ACHN (cell line): ENCODE results near the gene RSPH10B2.
"Not testable (repeated sequence)": the region's sequence is repeated elsewhere in the genome, so short reads cannot be mapped to it uniquely, and the experiment has no call there.

Experiments
- DNase-seq: peaks from one replicate; pipeline ENCODE4 v3.0.0-alpha.2; 2015
- in situ Hi-C: cut with HindIII; loops from 2 replicates; pipeline ENCODE4 v1.10.0; 2017; ENCODE audit warnings: low sequenced_read_pairs, low pct_ligation_motif_present, low pct_unique_long_range_greater_than_20kb

Gene RSPH10B2

DNA sequence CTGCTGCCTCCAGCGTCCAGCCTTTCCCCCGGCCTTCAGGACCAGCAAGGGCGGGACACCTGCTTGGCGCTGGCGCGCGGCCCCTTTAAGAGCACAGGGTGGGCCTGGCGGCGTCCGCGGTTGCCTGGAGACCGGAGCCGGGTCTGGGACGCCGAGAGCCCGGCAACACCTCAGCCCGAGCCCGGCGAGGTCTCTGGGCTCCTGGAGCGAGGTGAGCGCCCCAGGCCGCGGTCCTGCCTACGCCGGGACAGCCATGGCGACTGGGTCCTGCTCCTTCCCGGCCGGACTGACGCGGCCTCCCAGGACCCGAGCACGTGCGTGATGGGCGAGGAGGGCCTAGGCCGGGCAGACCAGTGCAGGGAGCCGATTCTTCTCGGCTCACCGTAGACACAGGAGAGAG is at the start of gene RSPH10B2:
TSS of gene RSPH10B2 (plus strand) at position 140 of the 400 bp plus-strand sequence. CDS start 3,575 bp downstream, outside the sequence.
- DNase-seq, in situ Hi-C loops: not testable (repeated sequence)

DNA sequence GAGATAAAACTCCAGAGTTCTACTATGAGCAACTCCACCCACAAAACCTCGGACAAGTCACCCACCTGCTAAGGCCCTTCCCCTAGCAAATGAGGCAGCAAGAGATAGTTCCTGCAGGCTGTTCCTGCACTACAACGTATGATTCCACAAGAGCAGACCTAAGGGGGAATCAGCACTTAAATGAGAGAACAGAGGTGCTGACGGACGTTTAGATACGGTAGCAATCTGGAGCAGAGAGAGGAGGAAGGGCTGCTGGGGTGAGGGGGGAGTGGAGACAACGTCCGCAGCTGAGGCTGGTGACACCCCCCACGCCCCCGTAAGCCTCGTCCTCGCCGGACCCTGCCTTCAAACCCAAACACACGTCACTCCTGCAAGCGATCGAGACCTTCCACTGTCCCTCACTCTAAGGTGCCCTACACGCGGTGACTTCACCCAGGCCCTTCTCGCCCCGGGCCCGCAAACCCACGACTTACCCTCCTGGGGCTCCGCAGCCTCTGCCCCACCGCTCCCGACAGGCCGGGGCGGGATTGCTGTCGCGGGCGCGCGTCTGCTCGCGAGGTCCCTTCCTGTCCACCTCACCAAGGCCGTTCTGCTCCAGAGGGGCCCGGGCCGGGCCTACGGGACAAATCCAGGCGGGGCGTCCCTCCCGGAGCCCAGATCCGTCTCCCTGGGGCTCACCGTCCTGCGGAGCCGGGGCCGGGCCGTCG is 47.8 kb upstream of the RSPH10B2 start:
- peak; percentile 60 for DNase-seq
- in situ Hi-C loops, result no loop called here

DNA sequence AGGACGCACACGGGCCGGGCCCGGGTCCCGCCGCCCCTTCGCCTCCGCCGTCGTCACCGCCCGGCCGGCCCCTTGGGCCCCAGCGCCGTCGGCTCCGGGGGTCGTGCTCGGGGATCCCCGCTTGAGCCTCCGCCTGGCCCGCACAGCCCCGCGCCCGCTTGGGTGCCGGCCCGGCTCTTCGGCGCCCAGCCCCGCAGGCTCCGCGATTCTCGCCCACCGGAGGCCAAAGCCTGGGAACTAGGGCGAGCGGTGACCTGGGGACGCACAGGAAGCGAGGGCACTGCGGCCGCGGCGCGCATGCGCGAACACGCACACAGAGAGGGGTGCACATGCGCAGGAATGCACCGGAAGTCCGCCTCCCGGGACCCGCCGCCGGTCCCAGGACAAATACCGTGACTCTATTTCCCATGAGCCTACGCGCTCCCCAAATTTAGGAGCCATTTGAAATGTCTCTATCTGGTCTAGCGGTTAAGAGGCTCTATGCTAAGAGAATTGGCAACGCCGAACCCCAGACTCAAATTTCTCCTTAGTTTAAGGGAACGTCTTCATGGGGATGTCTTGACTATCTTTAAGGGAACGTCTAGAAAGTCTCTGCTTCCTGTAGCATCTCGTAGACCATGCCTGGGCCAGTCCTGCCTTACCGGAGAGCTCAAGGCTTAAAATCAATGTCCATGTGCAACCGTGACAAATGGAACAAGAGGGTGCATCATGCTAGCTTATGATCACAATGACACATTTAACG is 47.1 kb upstream of the RSPH10B2 start, which contains the start of gene ZNF12:
TSS of gene ZNF12 (minus strand) at position 282 of the 742 bp plus-strand sequence. CDS start 1,774 bp downstream, outside the sequence.
- peak; percentile 97 for DNase-seq
- in situ Hi-C loops, result no loop called here

DNA sequence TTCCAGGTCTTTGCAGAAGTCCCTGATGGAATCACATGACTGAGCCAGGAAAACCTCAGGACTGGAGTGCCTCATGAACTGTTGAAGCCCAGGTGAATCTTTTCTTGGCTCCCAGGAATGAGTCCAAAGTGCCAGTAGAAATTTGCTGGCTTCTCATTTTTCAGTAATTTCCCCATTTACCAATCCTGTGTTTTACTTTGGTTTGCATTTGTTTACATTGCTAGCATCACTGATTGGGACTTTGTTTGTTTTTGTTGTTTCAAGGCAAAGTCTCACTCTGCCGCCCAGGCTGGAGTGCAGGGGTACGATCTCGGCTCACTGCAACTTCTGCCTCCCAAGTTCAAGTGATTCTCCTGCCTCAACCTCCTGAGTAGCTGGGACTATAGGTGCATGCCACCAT is 45.6 kb upstream of the RSPH10B2 start:
- no peak for DNase-seq
- in situ Hi-C loops, result no loop called here

DNA sequence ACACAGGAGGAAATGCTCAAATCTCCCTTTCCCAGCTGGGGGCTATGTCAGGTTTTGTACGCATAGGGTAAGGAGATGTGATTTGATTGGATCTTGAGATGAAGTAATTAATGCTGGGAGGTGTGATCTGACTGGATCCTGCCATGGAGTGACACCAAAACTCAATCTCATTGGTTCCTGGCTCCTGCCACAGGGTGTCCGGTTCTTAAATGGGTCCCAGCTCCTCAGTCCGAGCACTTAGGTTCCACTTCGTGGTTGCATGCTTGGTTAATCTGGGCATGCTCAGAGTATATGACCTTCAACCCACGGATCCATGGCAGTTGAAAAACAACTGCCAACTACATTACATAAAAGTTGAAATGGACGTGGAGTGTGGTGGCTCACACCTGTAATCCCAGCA is 44.1 kb upstream of the RSPH10B2 start:
- in situ Hi-C loops, result no loop called here

DNA sequence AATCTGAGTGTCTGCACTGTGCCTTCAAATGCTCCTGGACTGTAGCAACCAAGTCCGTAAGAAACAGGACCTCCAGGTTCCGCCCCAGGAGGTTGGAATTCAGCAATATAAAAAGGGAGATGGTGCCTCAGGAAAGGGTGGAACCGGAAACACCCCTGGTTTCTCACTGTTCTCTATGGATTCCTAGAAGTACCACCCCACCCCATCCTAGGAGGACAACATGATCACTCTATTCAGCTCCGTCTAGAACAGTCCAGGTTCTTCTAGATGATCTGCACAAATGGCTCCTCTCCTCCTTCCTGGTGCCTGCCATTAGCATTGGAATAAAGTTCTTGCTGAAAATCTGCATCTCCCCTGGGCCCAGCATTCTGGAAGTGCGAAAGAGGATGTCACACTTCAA is 39.5 kb upstream of the RSPH10B2 start:
- in situ Hi-C loops, result no loop called here
- no peak for DNase-seq

More for the DNA sequence above, 44.1 kb upstream of the RSPH10B2 start:
- DNase-seq, result no peak

DNA sequence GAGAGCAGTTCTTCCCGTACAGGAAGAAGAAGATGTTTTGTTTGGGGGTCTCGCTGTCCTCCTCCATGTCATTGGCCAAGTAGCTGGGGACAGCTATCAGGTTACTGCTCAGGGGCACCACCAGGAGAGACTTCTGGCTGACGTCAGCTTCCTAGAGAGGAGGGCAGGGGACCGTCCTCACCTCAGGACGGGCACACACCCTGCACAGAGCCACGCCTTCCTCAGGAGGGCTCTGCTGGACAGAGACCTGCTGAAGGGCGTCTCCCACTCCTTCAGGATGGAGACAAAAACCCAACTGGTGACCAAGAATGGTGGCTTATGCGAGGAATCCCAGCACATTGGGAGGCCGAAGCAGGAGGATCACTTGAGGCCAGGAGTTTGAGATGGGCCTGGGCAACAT is 38.0 kb upstream of the RSPH10B2 start:
- DNase-seq, in situ Hi-C loops: not testable (repeated sequence)

DNA sequence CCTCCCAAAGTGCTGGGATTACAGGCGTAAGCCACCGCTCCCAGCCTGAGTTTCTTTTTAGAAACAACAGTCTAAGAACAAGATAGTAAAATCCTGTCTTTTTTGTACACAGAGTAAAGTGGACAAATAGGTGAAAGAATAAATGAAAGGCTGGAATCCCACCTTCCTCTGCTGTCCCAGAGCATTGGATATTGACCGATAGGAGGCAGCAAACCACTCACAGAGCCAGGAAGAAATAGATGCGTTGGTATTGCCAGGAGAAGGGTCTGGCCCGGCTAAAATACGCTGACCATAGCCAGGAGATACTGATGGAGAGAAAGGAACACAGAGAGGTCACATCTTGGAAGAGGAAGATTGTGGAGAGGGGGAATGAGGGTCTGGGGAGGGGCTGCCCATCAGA is 35.8 kb upstream of the RSPH10B2 start:
- in situ Hi-C loops, result no loop called here

DNA sequence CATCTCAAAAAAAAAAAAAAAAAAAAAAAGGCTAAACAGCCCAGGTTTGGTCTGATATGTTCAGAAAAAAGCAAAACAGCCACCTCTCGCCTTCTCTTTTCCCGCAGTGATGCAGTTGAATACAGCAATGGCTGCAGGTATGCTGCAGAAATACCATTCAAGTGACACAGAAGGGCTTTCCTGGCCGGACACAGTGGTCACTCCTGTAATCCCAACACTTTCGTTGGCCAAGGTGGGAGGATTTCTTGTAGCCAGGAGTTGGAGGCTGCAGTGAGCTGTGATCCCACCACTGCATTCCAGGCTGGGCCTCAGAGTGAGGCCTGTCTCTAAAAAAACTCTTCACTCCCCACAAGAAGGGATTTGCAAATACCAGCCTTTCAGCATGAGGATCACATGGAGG is 29.6 kb upstream of the RSPH10B2 start:
- in situ Hi-C loops, DNase-seq: not testable (repeated sequence)

More for the DNA sequence above, 35.8 kb upstream of the RSPH10B2 start:
- DNase-seq, result no peak

DNA sequence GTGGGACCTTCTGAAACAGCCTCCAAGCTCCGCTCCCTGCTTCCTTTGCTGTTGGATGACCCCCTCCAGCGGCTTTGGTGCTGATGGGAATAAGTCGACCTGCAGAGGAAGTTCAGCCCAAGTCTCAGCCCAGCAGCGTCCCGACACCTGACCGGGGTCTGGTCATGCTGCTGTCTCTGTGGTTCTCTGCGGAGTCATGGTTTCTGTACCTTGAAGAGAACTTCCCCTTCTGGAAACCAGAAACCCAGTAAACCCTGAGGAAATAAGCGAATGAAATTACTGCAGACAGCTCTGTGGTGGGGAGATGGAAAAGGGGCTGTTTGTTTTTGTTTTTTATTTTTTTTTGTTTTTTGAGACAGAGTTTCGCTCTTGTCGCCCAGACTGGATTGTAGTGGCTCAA is 28.9 kb upstream of the RSPH10B2 start:
- in situ Hi-C loops, result no loop called here
- DNase-seq, result no peak

DNA sequence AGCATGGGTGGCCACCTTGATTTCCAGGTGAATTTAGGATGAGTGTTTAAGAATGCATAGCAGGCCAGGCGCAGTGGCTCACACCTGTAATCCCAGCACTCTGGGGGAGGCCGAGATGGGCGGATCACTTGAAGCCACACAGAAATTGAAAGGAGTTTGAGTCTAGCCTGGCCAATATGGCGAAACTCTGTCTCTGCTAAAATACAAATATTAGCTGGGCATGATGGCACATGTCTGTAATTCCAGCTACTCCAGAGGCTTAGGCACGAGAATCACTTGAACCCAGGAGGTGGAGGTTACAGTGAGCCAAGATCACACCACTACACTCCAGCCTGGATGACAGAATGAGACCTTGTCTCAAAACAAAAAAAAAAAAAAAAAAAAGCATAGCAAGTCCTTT is 27.6 kb upstream of the RSPH10B2 start:
- DNase-seq, in situ Hi-C loops: not testable (repeated sequence)

DNA sequence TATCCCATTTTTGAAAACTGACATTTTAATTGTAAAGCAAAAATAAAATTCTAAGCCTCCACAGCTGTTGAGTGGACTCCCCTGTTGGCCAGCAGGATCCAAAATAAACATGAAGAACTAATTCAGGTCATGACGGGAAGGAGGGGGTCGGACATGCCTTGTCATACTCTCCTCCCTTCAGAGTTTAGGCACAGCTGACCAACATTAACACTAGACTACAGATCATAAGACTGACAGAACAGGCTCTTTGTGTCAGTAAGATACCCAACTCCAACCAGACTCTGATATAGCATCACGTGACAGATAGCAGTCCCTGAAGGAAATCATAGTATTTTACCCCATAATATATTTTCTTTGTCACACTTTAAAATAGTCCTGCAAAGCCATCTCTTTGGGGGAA is 26.2 kb upstream of the RSPH10B2 start:
- no peak for DNase-seq
- in situ Hi-C loops, result no loop called here

DNA sequence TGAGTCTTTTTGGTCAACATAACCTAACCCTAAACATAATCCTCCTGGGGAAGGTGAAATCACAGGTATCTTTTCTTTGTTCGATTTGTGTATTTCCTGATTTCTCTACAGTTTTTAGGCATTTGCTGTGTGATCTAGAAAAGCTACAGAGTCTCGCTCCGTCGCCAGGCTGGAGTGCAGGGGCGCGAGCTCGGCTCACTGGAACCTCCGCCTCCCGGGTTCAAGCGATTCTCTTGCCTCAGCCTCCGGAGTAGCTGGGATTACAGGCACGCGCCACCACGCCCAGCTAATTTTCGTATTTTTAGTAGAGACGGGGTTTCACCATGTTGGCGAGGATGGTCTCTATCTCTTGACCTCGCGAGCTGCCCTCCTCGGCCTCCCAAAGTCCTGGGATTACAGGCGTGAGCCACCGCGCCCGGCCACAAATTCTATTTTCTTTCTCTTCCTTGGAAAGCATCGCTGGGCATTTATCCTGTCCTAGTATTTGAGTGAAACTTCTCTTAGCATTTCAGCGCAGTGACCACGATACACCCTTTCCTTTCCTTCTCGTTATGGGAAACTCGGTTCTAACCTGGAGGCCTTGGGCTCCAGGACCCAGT is 24.9 kb upstream of the RSPH10B2 start:
- DNase-seq, in situ Hi-C loops: not testable (repeated sequence)

DNA sequence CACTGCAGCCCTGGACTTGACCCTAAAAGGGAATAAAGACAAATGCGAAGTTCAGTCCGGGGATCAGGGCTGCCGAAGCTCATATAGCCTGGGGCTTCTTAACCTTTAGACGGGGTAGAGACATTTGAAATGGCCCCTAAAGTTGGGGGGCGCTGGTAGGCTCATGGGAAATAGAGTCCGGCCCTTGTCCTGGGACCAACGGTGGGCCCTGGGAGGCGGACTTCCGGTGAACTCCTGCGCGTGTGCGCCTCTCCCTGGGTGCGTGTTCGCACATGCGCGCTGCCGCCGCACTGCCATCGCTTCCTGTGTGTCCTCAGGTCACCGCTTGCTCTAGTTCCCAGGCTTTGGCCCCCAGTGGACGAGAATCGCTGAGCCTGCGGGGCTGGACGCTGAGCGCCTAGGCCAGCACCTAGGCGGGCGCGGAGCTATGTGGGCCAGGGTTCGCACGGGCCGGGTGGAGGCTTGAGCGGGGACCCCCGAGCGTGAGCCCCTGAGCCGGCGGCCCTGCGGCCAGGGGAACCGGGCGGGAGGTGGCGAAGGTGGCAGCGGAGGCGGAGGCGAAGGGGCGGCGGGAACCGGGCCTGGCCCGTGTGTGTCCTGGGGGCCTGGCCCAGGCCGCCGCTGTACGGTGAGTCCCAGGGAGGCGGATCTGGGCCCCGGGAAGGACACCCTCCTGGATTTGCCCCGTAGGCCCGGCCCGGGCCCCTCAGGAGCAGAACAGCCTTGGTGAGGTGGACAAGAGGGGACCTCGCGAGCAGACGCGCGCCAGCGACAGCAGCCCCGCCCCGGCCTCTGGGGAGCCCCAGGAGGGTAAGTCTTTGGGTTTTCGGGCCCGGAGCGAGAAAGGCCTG is 24.2 kb upstream of the RSPH10B2 start:
- DNase-seq, result peak; percentile 95
- in situ Hi-C loops, result no loop called here

DNA sequence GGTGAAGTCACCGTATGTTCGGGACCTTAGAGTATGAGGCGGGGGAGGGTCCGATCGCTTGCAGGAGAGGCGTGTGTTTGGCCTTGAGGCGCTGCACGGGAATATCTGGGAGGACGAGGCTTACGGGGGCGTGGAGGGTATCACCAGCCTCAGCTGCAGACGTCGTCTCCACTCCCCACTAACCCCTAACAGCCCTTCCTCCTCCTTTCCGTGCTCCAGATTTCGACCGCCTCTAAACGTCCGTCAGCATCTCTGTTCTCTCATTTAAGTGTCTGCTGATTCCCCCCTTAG is 23.6 kb upstream of the RSPH10B2 start:
- in situ Hi-C loops, result no loop called here

DNA sequence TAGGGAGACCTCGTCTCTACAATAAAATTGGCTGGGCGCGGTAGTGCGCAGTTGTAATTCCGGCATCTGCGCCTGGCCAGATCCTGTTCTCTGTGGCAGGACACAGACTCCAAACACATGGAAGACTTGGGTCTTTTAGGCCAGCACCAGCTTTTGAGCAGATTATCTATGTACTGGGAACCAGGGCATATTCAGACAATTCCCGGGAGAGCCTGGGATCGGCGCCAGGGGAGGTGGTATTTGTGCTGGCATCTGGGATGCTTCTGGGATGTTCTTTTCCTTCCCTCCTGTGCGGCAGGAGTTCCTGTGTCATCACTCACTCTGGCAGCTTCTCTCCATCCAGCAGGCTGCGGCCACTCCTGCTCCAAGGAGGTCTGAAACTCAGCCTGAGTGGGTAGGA is 15.5 kb upstream of the RSPH10B2 start:
- in situ Hi-C loops, DNase-seq: not testable (repeated sequence)

More for the DNA sequence above, 23.6 kb upstream of the RSPH10B2 start:
- no peak for DNase-seq

DNA sequence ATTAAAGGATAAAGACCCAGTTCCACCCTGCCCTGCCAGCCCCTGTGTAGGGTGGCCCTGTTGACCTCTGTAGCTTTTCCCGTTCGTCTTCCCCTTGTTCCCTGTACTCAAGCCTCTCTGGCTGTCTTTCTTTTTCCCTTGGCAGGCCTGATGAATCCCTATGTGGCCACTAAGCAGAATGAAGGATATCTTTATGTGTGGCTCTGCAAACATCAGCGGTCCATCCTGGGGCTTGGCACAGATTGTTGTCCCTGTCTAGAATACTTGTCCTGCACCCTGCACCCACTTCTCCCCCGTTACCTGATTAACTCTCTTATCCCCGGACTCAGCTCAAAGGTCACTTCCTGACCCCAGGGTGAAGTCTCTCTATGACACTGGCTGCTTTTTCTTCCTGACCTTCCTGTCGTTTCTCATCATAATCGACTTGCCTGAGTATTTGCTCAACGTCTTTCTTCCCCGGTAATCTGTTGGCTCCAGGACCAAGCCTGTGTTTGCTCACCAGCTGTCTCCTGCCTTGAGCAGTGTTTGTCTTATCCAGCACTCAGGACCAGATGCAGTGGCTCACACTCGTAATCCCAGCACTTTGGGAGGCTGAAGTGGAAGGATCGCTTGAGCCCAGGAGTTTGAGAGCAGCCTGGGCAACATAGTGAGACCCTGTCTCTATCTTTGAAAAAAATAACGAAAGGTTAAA is 9.3 kb upstream of the RSPH10B2 start:
- in situ Hi-C loops, DNase-seq: not testable (repeated sequence)

DNA sequence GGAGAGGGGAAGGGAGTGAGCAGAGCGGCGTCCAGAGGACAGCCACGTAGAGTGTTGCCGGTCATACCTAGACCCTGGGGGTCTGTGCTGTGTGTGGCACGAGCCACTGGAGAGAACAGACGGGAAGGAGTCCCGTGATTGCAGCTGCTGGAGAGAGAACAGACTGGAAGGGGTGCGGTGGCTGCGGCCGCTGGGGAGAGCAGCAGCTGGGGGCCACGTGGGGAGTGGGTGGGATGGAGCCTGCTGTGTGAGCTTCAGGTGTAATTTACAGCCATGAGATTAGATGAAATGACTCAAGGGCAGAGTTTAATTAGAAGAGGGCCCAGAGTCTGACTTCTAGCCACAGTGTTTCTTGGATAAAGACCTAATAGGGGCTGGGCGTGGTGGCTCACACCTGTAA is 4.6 kb upstream of the RSPH10B2 start:
- DNase-seq, in situ Hi-C loops: not testable (repeated sequence)
